Left lobe of liver (tissue), 2 donors: ENCODE data around the gene WDR59. TPM values are rescaled to one million over a fixed set of nuclear protein-coding genes. Genes with fewer than 3 reads are reported as not detected.
"Not testable (repeated sequence)": the region's sequence is repeated elsewhere in the genome, so short reads cannot be mapped to it uniquely, and the experiment has no call there.

ENCODE experiments used
- ATAC-seq: fragments of 200-7000 bp; cut with Tn5 transposase; one replicate; pipeline ENCODE4 v1.9.1; 2020; ENCODE audit warnings: mild to moderate bottlenecking, moderate library complexity
- DNase-seq: peaks from one replicate; pipeline ENCODE4 v3.0.0-alpha.2; 2020; ENCODE audit warnings: low spot score
- total RNA-seq: library from RNA; stranded (reverse); gene quantifications from one replicate; pipeline ENCODE4 v1.2.1, GENCODE V29; 2021
- donor health status: DM: no; HTN: no; CAD: no; lungs with moderate emphysema.
- donor health status: DM: no; HTN: yes; CAD: no.

The WDR59 gene
- total RNA-seq, 1 donor from 2014 or later: 51.9 TPM

DNA sequence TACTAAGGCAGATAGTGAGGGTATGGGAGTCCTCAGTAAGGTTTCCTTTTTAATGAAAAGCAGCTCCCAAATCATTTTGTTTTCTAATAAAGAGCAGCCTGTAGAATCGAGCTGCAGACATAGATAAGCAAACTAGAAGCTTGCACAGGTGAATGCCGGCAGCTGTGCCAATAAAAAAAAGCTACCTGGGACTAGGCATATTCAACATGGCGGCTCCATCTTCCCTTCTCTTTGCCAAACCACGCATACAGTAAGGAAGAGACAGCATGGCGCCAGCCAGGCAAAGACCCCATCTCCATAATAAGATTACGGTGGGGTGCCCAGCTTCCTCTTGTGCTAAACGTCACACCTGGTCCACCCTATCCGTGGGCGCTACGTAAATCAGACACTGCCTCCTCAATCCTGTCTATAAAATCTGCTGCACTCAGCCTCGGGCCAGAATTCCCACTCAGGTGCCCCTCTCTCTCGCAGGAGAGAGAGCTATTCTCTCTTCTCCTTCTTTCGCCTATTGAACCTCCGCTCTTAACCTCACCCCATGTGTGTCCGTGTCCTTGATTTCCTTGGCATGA, 117.6 kb downstream of the WDR59 start:
- no peak for ATAC-seq
- DNase-seq: no peak

DNA sequence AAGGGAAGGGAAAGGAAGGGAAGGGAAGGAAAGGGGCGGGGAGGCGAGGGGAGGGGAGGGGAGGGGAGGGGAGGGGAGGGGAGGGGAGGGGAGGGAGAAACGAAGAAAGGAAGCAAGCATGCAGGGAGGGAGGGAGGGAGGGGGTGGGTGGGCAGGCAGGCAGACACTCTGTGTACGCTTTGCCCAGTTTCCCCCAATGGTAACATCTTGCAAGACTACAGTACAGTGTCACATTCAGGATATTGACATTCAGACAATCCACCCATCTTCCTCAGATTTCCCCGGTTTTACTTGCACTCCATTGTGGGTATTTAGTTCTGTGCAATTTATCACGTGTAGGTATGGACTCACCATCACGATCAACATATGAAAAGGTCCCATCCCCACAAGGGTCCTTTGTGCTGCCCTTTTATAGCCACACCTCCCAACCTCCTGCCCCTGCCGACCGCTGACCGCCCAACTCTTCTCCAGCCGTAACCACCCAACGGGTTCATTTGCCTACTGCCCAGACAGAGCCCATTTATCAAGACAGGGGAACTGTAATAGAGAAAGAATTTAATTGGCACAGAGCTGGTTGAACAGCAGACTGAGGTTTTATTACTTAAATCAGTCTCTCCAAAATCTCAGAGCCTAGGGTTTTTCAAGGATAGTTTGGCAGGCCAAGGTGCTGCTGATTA, 118.9 kb downstream of the WDR59 start:
- ATAC-seq (no peak), DNase-seq (no peak)

DNA sequence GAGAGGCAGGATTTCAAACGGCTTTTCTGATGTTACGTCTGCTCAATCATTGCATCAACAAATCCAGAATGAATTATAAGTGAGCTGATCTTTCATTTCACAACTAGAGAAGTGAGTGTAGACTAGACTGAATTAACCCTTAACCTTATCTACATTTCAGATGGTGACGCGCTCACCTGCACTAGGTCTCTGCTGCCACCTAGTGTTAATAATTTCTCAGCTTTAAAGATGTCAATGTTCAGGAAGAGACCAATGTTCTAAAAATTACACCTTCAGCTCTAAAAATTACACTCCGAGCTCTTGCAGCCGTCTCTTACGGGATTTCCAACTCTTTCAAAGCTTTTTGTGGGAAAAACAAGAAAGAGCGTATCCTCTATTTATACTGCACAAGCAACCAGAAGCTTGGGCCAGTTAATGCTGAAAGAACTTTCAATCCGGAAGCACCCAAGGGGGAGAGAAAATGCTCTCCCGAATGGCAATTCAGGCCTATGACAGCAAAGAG, 122.1 kb downstream of the WDR59 start:
- DNase-seq (no peak), ATAC-seq (peak; percentile 96)

DNA sequence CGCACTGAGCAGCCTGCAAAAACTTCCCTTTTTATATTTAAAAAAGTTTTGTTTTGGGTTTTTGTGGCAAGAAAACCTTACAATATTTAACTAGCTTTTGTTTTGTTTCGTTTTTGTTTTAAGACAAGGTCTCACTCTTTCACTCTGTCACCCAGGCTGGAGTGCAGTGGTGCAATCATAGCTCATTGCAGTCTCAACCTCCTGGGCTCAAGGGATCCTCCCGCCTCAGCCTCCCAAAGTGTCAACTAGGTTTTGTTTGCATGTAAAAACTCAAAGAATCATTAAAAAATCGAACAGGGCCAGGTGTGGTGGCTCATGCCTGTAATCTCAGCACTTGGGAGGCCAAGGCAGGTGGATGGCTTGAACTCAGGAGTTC, 132.4 kb downstream of the WDR59 start:
- no peak for ATAC-seq

DNA sequence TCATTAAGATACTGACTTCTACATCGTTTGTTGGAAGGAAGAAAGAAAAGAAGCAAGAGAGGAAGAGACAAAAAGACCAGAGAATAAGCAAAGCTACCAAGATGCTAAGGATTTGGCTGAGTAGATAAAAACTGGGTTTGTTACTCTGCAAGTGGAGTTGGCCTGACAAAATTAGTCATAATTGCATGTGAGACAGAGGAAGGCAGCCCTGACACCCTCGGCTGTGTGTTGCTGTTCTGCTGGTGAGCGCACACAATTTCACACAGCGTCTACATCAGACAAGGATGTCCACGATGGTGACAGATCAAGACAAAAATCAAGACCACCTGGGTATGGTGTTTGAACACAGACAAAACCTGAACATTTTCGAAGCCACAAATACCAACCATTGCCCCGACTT, 134.9 kb downstream of the WDR59 start:
- ATAC-seq (no peak), DNase-seq (no peak)

More for the DNA sequence above, 132.4 kb downstream of the WDR59 start:
- no peak for DNase-seq

DNA sequence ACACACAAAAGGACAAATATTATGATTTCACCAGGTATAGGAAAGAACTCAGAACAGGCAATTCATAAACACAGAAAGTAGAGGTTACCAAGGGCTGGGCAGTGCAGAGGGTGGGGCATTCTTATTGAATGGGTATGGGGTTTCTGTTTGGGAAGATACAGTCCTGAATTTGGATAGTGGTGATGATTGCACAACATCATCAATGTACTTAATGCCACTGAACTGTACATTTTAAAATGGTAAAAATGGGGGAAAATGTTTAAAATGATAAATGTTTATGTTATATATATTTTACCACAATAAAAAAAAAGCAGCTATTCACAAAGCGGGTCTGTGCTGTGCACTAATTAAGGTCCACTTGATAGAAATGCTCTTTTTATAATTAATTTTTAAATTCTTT, 137.7 kb downstream of the WDR59 start:
- no peak for ATAC-seq

DNA sequence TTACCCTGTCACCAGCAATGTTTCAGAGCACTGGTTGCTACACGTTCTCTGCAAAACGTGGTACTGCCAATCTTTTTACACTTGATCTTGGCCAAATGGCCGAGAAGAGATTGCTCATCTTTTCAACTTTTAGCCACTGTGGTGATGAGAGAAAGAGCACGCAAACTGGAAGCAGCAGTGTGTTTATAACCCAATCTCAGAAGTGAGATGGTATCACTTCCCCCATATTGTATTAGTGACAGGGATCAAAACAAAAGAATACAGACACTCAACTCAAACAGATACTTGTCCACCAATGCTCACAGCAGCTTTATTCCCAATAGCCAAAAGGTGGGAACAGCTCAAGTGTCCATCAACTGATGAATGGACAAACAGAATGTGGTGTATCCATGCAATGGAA, 138.2 kb downstream of the WDR59 start:
- ATAC-seq (no peak), DNase-seq (no peak)

More for the DNA sequence above, 137.7 kb downstream of the WDR59 start:
- DNase-seq: no peak

DNA sequence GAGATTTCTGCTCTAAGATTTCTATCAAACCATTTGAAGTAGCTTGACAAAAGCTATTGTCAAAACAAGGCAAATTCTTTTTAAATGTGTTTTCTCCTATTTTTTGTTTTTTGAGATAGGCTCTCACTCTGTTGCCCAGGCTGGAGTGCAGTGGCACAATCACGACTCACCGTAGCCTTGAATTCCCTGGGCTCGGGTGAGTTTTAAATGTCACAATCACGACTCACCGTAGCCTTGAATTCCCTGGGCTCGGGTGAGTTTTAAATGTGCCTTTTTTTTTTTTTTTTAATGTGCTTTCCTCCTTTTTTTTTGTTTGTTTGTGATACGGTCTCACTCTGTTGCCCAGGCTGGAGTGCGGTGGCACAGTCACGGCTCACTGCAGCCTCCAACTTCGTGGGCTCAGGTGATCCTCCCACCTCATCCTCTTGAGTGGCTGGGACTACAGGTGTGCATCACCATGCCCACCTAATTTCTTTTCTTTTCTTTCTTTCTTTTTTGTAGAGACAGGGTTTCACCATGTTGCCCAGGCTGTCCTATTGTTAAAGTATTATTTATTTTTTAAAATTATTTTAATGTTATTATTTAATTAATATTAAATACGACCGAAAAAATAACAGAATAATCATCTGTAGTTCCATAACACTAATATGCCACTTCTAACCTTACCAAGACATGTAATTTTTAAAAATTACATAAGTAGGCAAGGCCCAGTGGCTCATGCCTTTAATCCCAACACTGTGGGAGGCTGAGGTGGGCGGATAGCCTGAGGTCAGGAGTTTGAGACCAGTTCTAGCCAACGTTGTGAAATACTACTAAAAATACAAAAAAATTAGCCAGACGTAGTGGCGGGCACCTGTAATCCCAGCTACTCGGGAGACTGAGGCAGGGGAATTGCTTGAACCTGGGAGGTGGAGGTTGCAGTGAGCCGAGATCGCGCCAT, 140.6 kb downstream of the WDR59 start:
- DNase-seq (no peak), ATAC-seq (no peak)

DNA sequence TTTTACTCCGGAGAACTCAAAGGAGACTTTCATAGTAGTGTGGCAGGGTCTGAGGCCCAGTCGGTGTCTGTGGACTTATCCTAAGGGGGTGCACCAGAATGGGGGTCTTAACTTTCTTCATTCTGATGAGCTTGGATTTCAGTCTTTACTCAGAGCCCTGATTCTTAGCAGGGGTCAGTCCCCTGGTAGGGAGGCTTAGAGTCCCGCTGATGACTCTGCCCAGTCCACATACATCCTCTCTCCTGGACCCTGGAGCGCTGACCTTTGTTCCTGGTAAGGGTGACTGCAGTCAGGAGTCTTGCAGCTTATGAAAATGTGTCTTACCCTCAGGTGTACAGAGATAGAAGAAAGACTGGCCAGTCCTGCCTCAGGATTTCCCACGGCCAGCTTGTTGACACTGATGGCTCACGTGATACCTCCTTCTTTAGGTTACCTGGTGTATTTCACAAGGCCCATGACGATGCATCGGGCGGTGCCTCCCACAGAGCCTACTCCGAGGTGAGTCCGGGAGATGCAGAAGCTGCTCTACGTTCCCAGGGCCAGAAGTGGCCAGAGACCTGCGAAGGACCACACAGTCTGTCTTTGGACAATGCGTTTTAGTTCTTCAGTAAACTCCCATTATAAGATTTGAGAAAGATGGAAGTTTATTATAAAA, 141.4 kb downstream of the WDR59 start:
- ATAC-seq: not testable (repeated sequence)

DNA sequence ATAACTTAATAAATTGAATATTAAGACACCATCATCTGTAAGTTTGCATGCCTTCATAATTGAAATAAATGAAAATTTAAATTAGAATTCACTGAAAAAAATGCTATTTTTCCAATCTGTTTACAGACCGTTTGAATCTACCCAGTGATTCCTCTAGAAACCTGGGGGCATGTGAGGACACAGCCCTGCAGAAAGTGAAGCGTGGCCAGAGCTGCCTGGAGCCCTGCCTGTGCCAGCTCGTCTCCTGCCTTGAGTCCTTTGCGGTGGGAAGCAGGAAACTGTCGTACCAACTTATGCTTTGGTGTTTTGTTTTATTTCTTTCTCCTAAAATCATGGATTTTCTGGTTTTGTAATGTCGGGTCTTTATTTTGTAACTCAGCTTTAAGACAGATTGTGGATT, 142.5 kb downstream of the WDR59 start:
- ATAC-seq: no peak
- no peak for DNase-seq

More for the DNA sequence above, 141.4 kb downstream of the WDR59 start:
- not testable (repeated sequence) for DNase-seq

DNA sequence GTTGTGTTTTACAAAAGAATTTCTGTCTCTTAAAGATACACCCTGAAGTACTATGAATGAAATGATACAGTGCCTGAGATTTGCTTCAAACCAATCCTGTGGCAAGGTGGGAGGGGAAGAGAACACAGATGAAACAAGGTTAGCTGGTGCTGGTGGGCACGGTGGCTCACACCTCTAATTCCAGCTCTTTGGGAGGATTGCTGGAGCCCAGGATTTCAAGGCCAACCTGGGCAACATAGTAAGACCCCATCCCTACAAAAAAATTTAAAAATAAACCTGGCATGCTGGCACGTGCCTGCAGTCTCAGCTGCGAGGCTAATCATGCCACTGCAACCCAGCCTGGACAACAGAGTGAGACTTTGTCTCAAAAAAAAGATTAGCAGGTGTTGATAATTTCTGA, 143.0 kb downstream of the WDR59 start:
- ATAC-seq (no peak), DNase-seq (no peak)

DNA sequence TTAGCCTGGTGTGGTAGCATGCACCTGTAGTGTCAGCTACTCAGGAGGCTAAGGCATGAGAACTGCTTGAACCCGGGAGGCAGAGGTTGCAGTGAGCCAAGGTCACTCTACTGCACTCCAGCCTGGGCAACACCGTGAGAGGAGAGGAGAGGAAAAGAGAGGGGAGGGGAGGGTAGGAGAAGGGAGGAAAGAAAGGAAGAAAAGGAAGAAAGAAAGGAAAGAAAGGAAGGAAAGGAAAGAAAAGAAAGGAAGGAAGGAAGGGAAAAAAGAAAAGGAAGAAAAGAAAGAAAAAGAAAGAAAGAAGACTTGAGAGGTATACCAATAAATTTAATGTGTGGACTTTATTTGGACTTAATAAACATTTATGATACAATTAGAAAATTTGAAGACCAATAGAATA, 143.5 kb downstream of the WDR59 start:
- DNase-seq (no peak), ATAC-seq (no peak)

DNA sequence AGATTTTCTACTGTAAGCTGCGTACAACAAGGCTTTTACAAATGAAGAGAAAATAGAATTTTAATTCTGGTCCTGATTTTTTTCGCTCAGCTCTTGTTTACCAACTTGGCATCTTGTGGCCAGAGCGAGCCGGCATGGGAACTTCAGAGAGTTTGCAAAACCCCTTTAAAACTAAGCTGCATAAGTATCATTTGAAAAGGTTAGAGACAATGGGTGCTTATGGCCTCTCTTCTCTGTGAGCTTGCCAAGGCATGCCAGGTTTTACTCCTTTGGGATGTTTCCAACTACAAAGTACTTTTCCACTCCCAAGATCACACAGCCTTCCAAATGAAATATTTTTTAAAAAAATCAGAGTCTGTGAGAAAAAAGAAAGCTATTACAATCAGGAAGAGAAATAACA, 147.9 kb downstream of the WDR59 start:
- DNase-seq (no peak), ATAC-seq (no peak)

DNA sequence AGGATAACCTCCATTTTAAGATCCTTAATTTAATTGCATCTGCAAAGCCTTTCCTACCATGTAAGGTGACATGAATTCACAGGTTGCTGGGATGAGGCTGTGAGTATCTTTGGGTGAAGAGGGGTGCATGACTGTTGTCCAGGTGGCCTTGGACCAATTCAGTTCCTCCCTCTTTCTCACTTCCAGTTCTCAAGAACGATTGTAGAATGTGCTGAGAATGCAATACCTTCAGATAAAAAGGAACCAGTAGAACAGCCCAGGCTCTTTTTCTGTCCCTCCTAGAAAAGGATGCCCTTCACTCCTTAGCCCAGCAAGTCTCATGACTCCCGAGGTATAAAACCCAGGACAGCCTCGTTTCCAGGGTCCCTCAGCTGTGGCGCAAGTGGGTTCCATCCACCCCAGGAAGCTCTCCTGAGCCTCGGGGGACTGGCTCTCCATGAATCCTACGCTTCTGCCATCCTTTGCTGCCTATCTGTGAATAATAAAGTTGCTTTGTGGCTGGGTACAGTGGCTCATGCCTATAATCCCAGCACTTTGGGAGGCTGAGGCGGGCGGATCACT, 148.7 kb downstream of the WDR59 start:
- DNase-seq: peak; percentile 2
- no peak for ATAC-seq

DNA sequence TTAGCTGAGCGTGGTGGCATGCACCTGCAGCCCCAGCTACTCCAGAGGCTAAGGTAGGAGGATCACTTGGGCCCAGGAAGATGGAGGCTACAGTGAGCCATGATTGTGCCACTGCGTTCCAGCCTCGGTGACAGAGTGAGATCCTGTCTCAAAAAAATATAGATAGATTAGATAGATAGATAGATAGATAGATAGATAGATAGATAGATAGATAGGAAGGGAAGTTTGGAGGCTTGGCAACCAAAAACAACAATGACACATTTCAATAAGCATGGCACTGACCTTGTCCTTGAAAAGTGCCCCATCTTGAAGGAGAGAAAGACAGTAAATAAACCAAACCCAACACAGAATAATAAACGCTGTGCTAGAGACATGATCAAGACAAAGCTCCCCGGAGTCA, 152.7 kb downstream of the WDR59 start:
- ATAC-seq: no peak
- DNase-seq: no peak

DNA sequence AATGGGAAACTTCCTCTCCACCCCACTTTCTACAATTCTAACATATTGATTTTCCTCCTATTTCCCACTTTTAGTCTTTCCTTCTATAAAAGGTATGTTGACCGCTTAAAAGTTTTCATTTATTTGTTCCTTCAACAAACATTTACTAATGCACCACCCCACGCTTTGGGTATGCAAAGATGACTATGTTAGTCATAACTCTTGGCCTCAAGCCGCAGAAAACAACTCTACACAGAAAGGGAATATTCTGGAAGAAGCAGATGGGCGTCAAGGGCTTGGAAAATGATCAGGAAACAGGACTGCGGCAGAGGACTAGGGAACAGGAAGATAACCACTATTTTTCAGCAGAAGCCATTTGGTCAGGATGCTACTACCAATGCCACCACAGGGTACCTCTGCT, 153.5 kb downstream of the WDR59 start:
- no peak for ATAC-seq
- DNase-seq: no peak

DNA sequence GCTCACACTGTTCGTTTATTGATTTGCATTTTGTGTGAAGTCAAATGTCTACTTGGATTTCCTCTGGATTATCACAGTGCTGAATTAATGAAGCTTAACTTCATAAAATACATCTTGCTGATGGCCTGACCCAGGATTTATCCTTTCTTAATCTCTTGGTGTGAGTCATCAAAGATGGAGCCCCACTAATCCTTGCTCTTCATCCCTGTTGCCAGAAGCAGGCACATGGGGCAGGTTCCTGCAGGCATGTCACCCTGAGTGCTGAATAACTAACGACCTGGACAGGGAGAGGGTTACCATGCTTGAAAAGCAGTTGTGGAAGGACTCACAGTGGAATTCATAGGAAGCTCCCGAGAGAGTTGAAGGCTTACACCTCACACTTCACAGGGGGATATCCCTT, 154.3 kb downstream of the WDR59 start:
- ATAC-seq (no peak), DNase-seq (no peak)

DNA sequence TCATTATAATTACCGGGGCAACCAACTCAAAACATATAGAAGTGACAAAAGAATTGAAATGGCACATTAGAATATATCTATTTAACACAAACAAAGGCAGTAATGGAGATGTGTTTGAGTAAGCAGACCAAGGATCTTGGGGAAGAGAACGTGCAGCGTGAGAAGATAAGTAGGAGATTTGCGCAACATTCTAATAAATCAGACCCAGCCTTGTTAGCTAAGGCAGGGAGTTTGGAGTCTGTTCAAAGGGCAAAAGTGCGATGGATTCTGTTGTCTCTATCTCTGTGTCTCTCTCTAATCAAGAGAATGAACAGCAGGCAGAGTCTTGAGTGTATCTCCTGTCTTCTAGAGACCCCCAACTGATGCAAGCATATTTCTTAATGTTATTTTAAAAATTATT, 155.3 kb downstream of the WDR59 start:
- no peak for ATAC-seq
- no peak for DNase-seq

DNA sequence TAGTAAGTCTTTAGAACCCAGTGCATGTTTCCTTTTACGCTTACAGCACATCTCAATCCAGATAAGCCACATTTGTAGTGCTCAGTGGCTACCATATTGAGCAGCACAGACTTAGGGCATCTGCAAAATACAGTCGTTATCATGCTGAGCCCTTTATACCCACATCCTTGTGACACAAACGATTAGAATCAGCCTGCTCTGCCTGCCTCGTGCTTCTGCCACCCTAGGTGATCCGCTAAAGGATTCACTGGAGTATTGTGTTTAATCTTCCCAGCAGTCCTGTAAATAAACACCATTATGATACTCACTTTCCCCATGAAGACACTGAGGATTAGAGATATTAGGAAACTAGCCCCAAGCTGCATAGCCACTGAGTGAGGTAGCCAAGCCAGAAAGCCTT, 159.0 kb downstream of the WDR59 start:
- DNase-seq: no peak
- ATAC-seq: no peak

DNA sequence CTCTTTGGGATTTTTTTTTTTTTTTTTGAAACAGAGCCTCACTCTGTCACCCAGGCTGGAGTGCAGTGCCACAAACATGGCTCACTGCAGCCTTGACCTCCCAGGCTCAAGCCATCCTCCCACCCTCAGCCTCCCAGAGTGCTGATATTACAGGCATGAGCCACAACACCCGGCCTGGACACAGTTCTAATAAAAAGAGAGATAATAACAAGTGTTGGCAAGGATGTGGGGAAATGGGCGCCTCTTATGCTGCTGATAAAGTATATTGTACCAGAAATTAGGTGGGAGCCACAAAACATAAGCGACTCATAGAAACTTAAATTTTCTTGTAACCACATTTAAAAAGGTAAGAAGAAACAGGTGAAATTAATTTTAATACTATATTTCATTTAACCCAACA, 159.9 kb downstream of the WDR59 start:
- DNase-seq (no peak), ATAC-seq (no peak)
